ENCODE results near the gene RNU2-63P.
"Not testable (repeated sequence)": the region's sequence is repeated elsewhere in the genome, so short reads cannot be mapped to it uniquely, and the experiment has no call there.

RNU2-63P gene

GRCh38 chr2:87987473-87987872 is 28.9 kb downstream of the RNU2-63P start:
- DNase-seq (ENCODE audit: low read depth in 2 of 3, low spot score in 2 of 3) = not testable (repeated sequence)

- DNase-seq (ENCODE audit: low read depth in 2 of 3, low spot score in 2 of 3) = not testable (repeated sequence)
Observed at GRCh38 chr2:87985902-87986301, 30.4 kb downstream of the RNU2-63P start.

GRCh38 chr2:87981182-87981581 is 35.2 kb downstream of the RNU2-63P start:
- not testable (repeated sequence) for DNase-seq (ENCODE audit: low read depth in 2 of 3, low spot score in 2 of 3)

GRCh38 chr2:87972385-87972784 is 44.0 kb downstream of the RNU2-63P start:
- DNase-seq (ENCODE audit: low read depth in 2 of 3, low spot score in 2 of 3) = not testable (repeated sequence)

Data from activated CD8-positive, alpha-beta memory T cell treated with anti-CD3 and anti-CD28 coated beads for 48 hours (primary cell).